GM18909 (cell line): Measurements from ENCODE around the gene PRUNE2.
"Not testable (repeated sequence)": the region's sequence is repeated elsewhere in the genome, so short reads cannot be mapped to it uniquely, and the experiment has no call there.

Experiments used
- ATAC-seq: cut with Tn5 transposase; IDR thresholded peaks from one replicate; pipeline ENCODE4 v1.9.1; 2021; ENCODE audit warnings: mild to moderate bottlenecking; ENCODE audit not compliant: unreplicated experiment, poor library complexity

The PRUNE2 gene

DNA sequence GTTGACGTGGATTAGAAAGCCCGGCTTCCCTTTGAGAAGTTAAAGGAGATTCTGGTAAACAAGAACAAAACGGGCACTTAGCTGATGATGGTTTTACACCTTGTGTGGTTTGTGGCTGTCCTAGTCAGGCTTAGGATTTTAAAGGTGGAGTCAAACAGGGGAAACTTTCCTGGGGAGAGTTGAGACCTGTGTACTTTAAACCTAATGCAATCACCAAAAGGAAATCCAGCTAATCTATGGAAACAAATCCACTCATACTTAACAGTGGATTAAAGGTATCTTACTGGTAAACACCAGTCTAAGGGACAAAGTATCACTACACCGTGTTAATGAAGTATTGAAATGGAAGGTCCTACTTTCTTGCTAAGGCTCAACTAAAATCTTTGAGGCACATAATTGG lies 291.9 kb downstream of the PRUNE2 start:
- ATAC-seq, result no peak

DNA sequence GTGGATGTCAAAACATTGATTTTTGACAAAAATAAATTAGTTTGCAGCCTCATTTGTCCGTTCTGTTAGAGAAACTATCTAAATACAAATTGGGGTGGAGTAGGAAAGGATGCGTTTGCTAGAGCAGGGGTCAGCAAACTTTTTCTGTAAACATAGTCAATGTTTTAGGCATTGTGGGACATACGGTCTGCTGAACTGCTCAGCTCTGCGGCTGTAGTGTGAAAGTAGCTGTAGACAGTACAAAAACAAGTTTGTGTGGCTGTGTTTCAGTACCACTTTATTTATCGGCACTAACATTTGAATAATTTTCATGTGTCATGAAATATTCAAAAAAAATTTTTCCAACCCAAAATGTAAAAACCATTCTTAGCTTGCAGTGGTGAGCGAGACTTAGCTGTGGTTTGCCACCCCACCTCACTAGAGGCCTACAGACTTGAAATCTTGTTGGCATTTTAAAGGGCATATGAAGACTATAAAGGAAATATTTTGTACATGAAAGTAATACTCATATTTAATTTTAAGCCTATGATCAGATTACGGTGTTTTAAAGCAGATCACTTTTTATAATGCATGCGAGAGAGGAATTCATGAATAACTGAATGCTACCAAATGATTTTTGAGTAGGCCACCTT lies 292.6 kb downstream of the PRUNE2 start:
- ATAC-seq, result no peak

DNA sequence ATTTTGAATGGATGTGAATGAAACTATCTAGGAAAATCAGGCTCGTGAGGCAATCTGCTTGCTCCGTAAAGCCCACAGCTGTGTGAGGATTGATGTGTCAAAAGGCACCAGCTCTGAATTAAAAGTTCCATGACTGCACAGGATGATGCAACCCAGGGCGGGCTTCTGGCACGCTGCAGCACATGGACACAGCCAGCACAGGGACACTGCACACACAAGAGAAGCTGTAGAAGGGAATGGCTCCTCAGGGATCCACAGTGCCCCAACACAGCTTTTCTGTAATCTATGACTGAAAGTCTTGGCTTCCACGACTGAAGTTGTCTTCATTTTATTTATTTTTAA lies 295.9 kb downstream of the PRUNE2 start:
- ATAC-seq, result no peak

DNA sequence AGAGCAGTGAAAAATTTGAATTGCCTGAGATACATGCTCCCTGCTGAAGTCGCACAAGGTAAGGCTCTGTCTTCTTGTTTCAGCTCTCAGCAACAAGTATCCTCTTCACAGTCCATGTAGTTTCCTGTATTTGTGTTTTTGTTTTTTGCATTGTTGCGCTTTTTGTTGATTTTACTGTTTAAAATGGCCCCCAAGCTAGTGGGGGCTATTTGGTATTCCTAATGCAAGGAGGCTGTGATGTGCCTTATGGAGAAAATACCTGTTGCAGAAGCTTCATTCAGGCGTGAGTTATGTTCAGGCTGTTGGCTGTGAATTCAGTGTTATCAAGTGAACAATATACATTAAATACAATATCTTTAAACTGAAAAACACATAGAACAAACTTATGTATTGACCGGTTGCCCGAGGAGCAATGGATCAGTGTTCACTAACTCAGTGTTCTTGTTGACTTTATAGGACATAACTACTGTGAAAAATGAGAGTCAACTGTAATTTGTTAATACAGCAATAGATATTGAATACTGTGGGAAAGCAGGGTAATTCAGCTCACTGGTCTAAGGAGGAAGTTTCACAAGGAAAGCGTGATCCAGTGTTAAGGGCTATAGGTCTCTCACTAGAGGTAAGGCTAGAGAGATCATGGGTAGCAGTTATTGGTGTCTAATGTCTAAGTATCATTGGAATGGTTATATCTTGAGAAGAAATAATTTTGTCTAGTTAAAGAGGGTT lies 296.5 kb downstream of the PRUNE2 start:
- no peak for ATAC-seq

DNA sequence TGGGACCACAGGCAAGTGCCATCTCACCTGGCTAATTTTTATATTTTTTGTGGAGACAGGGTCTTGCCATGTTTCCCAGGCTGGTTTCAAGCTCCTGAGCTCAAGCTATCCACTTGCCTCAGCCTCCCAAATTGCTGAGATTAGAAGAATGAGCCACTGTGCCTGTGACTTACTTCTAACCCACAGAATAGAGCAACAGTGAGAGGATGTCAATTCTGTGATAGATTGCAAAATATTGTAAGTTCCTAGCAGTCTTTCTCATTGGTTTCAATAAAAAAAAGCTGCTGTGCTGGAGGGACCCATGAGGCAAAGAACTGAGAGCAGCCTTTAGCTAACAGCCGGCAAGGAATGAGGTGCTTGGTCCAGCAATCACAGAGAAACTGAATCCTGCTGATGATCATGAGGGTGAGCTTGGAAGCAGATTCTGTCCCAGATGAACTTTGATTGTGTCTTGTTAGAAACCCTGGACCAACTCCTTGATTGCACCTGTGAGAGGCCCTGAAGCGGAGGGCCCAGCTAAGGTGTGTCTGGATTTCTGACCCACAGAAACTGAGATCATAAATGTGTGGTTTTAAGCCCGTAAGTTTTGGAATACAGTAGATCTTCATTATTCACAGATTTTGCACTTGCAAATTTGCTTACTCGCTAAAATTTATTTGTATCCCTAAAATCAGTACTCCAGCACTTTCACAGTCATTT lies 297.2 kb downstream of the PRUNE2 start:
- ATAC-seq, result no peak

DNA sequence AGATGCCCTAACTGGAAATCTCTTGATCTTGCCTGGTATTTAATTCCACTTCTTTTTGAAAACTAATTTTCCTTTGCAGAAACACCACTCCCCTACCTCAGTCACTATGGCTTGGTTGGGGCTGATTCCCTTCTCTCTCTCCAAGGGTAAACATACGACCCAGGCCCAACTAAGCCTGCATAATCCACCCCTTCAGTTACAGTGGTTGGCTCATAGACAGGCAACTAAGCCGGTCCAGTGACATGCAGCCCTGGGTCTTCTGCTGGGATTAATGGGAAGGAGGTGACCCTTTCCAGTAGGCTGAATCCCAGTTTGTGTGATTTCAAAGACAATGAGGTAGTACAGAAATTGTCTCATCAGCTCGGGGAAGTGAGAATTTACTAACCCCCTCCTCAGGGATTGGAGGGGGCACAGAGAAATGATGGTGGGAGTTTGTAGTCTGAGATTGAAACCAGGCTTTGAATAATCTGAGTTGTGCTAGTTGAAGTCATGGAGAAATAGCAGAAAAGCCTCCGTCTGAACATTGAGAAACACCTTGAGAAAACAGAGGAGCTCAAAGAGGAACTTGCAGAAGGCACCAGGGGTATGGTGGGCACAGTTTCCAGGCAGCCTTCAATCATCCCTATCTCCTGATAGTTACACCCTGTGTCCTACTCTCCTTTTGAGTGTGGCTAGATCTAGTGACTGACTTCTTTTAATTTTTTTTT lies 298.0 kb downstream of the PRUNE2 start:
- no peak for ATAC-seq

DNA sequence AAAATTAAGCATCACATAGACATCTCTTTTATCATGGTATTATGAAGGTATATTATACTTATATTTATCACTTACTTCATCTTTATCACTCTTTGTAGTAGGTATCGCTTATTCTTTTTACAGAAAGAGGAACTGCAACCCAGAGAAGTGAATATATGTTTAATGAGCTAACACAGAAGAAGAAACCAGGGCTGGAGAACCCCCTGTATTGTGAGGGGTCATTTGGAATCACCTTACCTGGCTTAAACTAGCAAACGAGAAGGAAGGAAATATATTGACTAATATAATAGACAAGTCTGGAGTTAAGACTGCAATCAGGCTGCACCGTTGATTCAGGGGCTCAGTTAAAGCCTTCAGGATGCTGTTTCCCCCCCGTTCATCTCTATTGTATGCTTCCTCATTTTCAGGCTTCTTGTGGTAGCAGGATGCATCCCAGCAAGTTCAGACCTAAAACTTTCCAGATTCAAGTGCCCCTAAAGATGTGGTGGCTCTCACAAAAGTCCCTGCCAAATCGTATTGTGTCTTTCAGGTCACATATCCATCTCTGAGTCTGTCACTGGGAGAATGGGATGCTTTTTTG lies 300.5 kb downstream of the PRUNE2 start:
- ATAC-seq, result no peak

DNA sequence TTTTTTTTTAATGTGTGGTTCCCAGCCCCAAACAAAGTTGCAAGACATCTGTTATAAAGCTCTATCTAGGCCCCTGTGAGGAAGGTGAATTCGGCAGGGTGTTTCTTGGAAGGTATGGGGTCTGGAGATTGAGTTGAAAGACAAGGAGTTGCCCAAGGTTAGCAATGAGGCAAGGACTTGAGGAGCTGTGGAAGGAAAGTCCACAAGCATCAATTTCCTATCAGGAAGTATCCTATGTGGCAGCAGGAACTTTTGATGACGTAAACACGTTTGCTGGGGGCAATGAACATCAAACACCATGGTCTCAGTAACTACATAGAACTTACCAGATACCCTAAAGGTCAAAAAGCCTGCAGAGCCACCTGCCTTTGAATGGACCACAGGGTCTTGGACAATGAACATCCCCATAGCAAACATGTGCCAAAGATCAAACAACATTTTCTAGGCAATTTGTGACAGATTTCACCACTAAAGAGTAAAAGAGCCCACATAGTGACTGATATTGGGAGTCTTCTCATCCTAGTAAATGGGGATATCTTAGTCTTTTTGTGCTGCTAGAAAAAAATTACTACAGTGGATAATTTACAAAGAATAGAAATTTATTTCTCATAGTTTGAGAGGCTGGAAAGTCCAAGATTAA lies 301.9 kb downstream of the PRUNE2 start:
- ATAC-seq, result no peak

DNA sequence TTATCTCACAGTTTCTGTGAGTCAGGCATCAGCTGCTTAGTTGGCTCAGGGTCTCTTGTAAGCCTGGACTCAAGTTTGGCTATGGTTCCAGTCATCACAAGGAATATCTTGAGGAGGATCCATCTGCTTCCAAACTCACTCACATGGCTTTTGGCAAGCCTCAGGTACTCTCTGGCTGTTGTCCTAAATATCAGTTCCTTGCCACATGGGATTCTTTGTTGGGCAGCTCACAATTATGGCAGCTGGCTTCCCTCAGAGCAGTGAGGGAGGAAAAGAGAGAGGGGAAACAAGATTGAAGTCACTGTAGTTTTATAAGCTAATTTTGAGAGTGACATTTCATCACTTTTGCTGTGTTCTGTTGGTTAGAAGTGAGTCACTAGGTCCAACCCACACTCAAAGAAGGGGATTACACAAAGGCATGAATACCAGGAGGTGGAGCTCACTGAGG lies 302.4 kb downstream of the PRUNE2 start:
- no peak for ATAC-seq

DNA sequence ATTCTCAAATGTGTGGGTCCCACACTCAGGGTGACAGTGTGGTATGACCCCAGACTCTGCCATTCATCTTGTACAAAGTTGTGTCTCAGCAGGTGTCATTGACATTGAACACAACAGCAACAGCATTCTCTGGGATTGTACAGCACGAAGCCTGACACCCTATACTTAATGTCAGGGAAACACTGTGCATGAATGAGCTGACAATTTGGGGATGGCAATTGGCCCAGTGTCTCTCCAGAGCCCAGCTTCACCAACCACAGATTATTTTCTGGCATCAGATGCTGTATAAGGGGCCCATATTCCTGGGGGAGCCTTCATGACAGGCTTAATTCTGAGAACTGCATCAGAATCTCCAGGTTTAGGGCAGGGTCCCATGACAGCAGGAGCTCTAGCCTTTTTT lies 303.7 kb downstream of the PRUNE2 start:
- no peak for ATAC-seq

DNA sequence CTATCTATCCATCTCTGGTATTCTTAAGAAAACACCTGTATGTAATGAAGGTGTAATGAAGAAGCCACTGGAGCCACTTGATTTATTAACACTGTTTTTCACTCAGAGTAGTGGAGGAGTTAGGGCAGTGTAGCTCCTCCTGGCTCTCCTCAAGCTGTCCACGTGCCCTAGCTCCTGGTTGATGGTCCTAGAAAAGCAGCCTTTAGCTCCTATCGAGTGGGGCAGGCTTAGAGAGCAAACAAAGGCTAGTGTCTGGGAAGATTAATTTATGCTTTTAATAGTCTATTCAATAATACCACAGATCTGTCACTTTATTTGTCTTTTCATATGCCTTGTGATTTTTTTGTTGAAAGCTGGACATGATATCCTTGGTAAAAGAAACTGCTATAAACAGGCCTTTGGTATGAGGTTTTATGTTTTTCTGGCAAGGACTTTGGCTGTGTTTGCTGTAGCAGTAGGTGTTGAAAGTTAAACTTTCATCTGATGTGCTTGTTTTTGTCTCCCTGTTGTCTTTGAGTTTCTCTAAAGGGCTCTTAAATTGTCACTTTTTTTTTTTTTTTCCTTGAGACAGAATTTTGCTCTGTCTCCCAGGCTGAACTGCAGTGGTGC lies 305.8 kb downstream of the PRUNE2 start:
- no peak for ATAC-seq

DNA sequence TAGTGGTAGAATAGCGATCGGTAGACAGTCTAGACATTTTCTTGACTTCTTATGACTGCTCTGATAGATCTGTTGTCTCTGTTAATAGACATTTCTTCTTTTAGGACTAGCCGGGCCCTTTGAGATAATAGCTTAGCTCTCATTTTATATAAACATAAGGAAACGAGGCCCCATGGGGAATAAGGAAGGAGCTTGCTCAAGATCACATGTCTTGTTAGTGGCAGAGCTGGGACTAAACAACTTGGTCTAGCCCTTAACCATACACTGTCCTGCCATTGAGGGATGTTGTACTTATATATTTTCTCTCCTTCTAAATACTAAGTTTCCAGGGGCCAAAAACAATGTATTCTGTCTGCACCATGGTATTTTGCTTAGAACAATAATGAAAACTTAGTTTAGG lies 306.9 kb downstream of the PRUNE2 start:
- ATAC-seq, result no peak

DNA sequence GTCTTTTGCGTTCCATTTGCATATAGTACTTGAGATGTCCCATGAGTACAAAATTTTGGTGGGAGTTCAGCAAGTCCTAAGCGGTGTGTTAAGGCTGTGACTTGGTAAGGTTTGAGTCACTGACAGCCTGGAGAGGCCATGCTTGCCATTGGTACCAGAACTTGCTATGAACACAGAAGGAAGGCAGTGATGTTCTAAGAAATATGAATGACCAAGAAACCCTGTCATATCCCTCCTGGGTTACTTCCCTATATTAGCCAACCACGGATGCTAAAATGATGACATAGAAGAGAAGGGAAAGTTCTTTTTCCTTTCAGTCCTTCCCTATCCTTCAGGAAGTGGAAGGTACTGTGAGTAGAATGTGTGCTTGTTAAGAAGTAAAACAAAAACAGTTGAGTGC lies 310.3 kb downstream of the PRUNE2 start:
- no peak for ATAC-seq

DNA sequence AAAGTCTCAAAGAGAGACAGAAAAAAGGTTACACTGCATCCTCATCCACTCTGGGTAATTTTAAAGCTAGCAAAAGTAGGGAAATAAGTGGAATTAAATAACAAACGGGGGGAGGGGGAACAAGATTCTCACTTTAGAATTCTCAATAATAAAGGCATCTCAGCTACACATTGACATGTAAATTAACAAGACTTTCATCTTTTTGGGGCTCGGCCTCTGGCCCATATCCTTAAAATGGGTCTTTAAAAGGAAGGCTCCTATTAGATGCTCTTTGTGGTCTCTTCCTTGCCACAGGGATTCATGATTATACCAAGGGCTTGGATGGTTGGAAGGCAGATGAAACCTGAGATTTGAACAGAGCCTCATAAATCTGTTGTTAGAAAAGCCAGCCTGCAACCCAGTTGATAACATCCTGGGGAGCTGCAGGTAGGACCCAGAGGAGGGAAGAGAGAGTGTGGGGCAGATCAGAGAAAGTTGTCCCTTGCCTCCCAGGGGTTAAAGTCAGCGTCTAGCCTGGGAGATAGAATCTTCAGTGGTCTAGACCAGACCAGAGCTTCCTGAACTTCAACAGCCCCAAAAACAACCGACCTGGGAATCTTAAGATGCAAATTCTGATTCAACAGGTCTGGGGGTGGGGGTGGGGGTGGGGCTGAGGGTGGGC lies 311.0 kb downstream of the PRUNE2 start:
- no peak for ATAC-seq

DNA sequence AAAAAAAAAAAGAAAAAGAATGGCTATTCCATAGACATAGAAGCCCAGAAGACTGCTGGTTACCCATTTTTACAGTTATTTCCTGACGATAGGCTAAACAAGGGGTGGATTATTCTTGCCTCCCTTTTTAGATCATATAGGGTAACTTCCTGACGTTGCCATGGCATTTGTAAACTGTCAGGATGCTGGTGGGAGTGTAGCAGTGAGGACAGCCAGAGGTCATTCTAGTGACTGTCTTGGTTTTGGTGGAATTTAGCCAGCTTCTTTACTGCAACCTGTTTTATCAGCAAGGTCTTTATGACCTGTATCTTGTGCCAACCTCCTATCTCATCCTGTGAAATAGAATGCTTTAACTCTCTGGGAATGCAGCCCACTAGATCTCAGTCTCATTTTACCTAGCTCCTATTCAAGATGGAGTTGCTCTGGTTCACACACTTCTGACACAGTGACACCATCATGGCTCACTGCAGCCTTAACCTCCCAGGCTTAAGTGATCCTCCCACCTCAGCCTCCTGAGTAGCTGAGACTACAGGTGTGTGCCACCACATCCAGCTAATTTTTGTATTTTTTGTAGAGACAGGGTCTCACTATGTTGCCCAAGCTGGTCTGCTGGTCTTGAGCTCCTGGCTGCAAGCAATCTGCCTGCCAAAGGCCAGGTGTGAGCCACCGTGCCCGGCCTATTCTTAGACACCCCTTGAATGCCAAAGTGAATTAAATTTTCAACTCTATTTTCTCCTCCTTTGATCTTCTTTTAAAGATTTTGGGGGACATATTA lies 311.8 kb downstream of the PRUNE2 start:
- not testable (repeated sequence) for ATAC-seq

DNA sequence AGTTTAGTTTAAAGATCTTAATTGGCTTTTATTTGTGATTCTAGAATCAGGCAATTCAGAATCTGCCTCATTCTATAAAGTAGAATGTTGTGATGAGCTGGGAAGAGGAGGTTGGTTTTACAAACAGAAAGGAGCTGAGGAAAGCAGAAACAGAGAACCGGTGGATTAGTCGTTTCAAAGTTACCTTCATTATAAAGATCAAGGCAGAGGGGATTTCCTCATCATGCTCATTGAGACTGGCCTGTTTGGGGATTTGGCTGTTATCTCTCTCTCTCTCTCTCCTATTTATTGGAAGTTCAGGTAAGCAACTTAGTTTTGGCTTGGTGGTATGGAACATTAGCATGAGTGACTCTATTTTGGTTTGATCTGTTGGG lies 313.0 kb downstream of the PRUNE2 start:
- no peak for ATAC-seq

DNA sequence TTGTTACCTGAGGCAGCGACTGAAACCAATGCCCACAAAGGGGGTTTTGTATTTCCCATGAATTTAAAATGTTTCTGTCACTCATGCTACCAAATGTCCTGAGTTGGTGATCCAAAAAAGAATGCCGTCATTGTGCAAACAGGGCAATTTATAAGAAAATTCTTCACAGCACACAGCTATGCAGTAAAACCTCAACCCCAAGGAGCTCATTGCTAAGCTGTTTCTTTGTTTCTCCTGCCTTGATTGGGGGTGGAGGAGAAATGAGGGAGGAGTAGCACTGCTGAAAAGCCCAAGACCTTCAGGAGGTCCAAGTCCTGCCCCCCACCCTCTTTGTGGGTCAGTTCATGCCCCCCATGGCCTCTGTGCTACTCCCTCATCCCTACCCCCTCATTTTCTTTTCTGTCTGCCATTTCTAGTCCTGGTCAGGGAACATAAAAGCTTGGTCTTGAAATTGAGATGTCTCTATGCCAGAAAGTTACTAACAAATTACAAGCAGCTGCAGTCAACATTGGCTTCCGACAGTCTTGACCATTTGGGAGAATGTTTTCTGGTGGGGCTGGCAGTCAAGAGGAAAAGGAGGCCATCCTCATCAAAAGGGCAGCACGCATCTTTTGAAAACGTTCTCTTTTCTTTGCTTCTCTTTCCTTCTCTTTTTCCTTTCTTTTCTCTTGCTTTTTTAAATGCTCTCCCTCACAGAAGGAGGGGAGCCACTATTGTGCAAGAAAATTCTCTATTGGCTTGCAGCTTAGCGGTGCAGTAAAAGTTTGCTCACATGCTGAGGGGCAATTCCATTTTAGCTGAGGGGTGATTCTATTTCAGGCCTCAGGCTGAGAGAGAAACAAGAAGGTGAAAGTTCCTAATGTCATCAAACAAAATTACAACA lies 313.6 kb downstream of the PRUNE2 start:
- no peak for ATAC-seq
